Psoas muscle (tissue), 8 donors: Measurements from ENCODE around the gene CDC42BPA. TPM values are rescaled to one million over a fixed set of nuclear protein-coding genes. Genes with fewer than 3 reads are reported as not detected.

Source experiments
- ATAC-seq, 4 donors: fragments of 200-7000 bp; cut with Tn5 transposase; one replicate each; pipeline ENCODE4 v1.9.1; 2020; ENCODE audit warnings: moderate library complexity in 3 of 4, mild to moderate bottlenecking in 2 of 4
- DNase-seq, 2 donors: peaks; one replicate each; pipeline ENCODE4 v3.0.0-alpha.2; 2020
- H3K27ac ChIP-seq: fragments of 200-600 bp; one replicate; pipeline ENCODE4 v1.8.0; 2022
- H3K27me3 ChIP-seq, 3 donors: fragments of 200-600 bp in 1 of 3; one replicate each; pipeline versions ENCODE4 v1.6.1 to v1.8.0; 2013 to 2022; ENCODE audit warnings: low read length in 2 of 3, mild to moderate bottlenecking in 2 of 3, moderate library complexity in 1 of 3; ENCODE audit not compliant: insufficient read depth in 3 of 3
- H3K36me3 ChIP-seq, 2 donors: fragments of 200-600 bp in 1 of 2; one replicate each; pipeline versions ENCODE4 v1.6.1 to v1.8.0; 2013 to 2022; ENCODE audit warnings: low read depth in 1 of 2, mild to moderate bottlenecking in 1 of 2, moderate library complexity in 1 of 2; ENCODE audit not compliant: insufficient read depth in 1 of 2
- H3K4me1 ChIP-seq: fragments of 200-600 bp; one replicate; pipeline ENCODE4 v1.8.0; 2022
- H3K4me3 ChIP-seq: fragments of 200-600 bp; one replicate; pipeline ENCODE4 v1.8.0; 2022; ENCODE audit warnings: mild to moderate bottlenecking
- H3K9me3 ChIP-seq: fragments of 200-600 bp; one replicate; pipeline ENCODE4 v1.8.0; 2022
- CTCF ChIP-seq: fragments of 200-600 bp; IDR thresholded peaks from one replicate; pipeline ENCODE4 v1.8.0; 2022; ENCODE audit warnings: antibody characterized with exemption
- WGBS, 3 donors: extraction: QIAGEN DNeasy Blood & Tissue Kit; methylation state at CpG; one replicate each; pipeline versions ENCODE4 v1.1.6 to v1.1.7; 2013; 5-methylcytosine and 5-hydroxymethylcytosine counted together
- intact Hi-C, 2 donors: fragments of 100-400 bp; cut with DNase I; formaldehyde crosslinking; loops; one replicate each; pipeline versions ENCODE4 v1.11.0 to v1.14.2; 2022
- polyA plus RNA-seq, 3 donors: library from polyadenylated mRNA; stranded (reverse); fragments of 200-250 nt; gene quantifications; one replicate each; pipeline ENCODE4 v1.2.3, GENCODE V29; 2013
- total RNA-seq, 4 donors: library from RNA; stranded (reverse); fragmentation: NEBNext Ultra II Directional in 2 of 4; extraction: Animal tissue kit (Norgen Biotek cat#: 25700) in 2 of 4; gene quantifications; one replicate each; pipeline versions ENCODE4 v1.2.1 to v1.2.4, GENCODE V29; 2021 to 2023
- donor health status: healthy with polysubstance abuse.
- donor health status: DM: no; HTN: no; CAD: no; lungs with moderate emphysema.
- donor health status: Bipolar disorder and iron deficiency.
- donor health status: healthy.
- donor health status: DM: yes; HTN: yes; CAD: no.
- donor health status: DM: no; HTN: no; CAD: no.
- donor health status: DM: no; HTN: no; CAD: no.
- donor health status: DM: yes; HTN: yes; CAD: no.

Gene CDC42BPA
- total and polyA plus RNA-seq, 7 donors, result 5.3 to 23.0 (median 15.7) TPM

- Histone ChIP-seq H3K4me1 (peaks cover 6% of the 10 kb centered on the region), H3K9me3 (no peaks in the 10 kb centered on the region), H3K4me3 (no peak overlapping the region), H3K27me3 (no peaks in the 10 kb centered on the region), H3K27ac (no peak overlapping the region), H3K36me3 (no peaks in the 10 kb centered on the region)
- no peak for ATAC-seq
- WGBS, 3 donors, result 24 to 54% (median 38%) methylated on average over 2 of the region's 2 CpGs
- TF ChIP-seq CTCF, result no peak
- intact Hi-C loops, result no loop called here
- no peak for DNase-seq
These were observed 150.8 kb downstream of the CDC42BPA start for GRCh38 chr1:227167276-227168101.

- no peaks in the 10 kb centered on the region for H3K27me3 ChIP-seq
- H3K9me3 ChIP-seq, result no peaks in the 10 kb centered on the region
- no peaks in the 10 kb centered on the region for H3K36me3 ChIP-seq
- intact Hi-C loops, result no loop called here
- no peak overlapping the region for H3K4me3 ChIP-seq
- H3K27ac ChIP-seq, result no peak overlapping the region
- peaks cover 6% of the 10 kb centered on the region for H3K4me1 ChIP-seq
- DNase-seq (no peak), ATAC-seq (no peak)
- WGBS, 3 donors, result 96 to 98% (median 97%) methylated on average over 1 of the region's 1 CpG
- no peak for TF ChIP-seq CTCF
These were observed 151.7 kb downstream of the CDC42BPA start for GRCh38 chr1:227166559-227166958.

- no peaks in the 10 kb centered on the region for H3K27me3 ChIP-seq
- H3K9me3 ChIP-seq, result no peaks in the 10 kb centered on the region
- intact Hi-C loops, result no loop called here
- no peaks in the 10 kb centered on the region for H3K4me1 ChIP-seq
- peaks cover 3 to 20% of the 10 kb centered on the region in 2 donors for H3K36me3 ChIP-seq
- no peak for ATAC-seq
- no peak for TF ChIP-seq CTCF
- WGBS, 3 donors, result 46 to 67% (median 48%) methylated on average over 2 of the region's 2 CpGs
- no peak overlapping the region for H3K4me3 ChIP-seq
- H3K27ac ChIP-seq, result no peak overlapping the region
- DNase-seq, result no peak
These were observed 156.8 kb downstream of the CDC42BPA start for GRCh38 chr1:227161470-227161869.

- 88 to 90% (median 89%) methylated on average over 3 of the region's 3 CpGs for WGBS, 3 donors
- intact Hi-C loops, result no loop called here
- H3K4me1 ChIP-seq, result peaks cover 6% of the 10 kb centered on the region
- no peak for TF ChIP-seq CTCF
- no peak overlapping the region for H3K27ac ChIP-seq
- peaks cover 3 to 20% of the 10 kb centered on the region in 2 donors for H3K36me3 ChIP-seq
- ATAC-seq (no peak), DNase-seq (no peak)
- H3K9me3 ChIP-seq, result no peaks in the 10 kb centered on the region
- no peaks in the 10 kb centered on the region for H3K27me3 ChIP-seq
- no peak overlapping the region for H3K4me3 ChIP-seq
These were observed 161.8 kb downstream of the CDC42BPA start for GRCh38 chr1:227156520-227156919.
